ENCODE measurements around the gene ZDHHC24.

DNA sequence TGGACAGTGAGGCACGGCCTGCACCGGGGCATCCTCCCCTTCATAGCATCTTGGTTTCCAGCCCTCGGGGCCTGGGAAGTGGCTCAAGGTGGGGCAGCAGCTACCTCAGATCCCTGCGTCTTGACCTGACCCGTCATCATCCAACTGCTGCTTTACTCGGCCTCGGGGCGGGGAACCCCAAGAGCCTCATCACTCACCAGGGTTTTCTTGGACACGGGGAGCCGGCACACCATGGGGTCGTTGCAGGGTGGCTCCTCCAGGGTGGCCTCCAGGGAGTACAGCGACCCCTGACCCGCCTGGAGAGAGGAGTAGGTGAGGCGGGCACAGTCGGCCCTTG is 21.9 kb upstream of the ZDHHC24 start:
- TF ChIP-seq EZH2 (IDR thresholded peaks at IDR 0.05; ENCODE audit: borderline replicate concordance, low read depth, low read length, poor library complexity, severe bottlenecking), result no peak
- TF ChIP-seq, protein P1, sequence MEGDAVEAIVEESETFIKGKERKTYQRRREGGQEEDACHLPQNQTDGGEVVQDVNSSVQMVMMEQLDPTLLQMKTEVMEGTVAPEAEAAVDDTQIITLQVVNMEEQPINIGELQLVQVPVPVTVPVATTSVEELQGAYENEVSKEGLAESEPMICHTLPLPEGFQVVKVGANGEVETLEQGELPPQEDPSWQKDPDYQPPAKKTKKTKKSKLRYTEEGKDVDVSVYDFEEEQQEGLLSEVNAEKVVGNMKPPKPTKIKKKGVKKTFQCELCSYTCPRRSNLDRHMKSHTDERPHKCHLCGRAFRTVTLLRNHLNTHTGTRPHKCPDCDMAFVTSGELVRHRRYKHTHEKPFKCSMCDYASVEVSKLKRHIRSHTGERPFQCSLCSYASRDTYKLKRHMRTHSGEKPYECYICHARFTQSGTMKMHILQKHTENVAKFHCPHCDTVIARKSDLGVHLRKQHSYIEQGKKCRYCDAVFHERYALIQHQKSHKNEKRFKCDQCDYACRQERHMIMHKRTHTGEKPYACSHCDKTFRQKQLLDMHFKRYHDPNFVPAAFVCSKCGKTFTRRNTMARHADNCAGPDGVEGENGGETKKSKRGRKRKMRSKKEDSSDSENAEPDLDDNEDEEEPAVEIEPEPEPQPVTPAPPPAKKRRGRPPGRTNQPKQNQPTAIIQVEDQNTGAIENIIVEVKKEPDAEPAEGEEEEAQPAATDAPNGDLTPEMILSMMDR (conservative IDR thresholded peaks at IDR 0.05; ENCODE audit: low read depth, low read length), result no peak
